ENCODE data around the gene FSTL4.

GRCh38 chr5:133605323-133605722, 7.0 kb downstream of the FSTL4 start:
- TF ChIP-seq, protein P1, sequence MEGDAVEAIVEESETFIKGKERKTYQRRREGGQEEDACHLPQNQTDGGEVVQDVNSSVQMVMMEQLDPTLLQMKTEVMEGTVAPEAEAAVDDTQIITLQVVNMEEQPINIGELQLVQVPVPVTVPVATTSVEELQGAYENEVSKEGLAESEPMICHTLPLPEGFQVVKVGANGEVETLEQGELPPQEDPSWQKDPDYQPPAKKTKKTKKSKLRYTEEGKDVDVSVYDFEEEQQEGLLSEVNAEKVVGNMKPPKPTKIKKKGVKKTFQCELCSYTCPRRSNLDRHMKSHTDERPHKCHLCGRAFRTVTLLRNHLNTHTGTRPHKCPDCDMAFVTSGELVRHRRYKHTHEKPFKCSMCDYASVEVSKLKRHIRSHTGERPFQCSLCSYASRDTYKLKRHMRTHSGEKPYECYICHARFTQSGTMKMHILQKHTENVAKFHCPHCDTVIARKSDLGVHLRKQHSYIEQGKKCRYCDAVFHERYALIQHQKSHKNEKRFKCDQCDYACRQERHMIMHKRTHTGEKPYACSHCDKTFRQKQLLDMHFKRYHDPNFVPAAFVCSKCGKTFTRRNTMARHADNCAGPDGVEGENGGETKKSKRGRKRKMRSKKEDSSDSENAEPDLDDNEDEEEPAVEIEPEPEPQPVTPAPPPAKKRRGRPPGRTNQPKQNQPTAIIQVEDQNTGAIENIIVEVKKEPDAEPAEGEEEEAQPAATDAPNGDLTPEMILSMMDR (IDR thresholded peaks at IDR 0.05) = no peak
- TF ChIP-seq POLR2AphosphoS5 (IDR thresholded peaks at IDR 0.05) (no peak), POLR2A (IDR thresholded peaks at IDR 0.05) (no peak)

All from prostate gland (tissue), 2 donors.